ENCODE measurements around the gene QSOX2. TPM values are rescaled to one million over a fixed set of nuclear protein-coding genes. Genes with fewer than 3 reads are reported as not detected.

The QSOX2 gene
- total and polyA plus RNA-seq, 4 donors, result 4.9 to 12.2 (median 10.3) TPM

DNA sequence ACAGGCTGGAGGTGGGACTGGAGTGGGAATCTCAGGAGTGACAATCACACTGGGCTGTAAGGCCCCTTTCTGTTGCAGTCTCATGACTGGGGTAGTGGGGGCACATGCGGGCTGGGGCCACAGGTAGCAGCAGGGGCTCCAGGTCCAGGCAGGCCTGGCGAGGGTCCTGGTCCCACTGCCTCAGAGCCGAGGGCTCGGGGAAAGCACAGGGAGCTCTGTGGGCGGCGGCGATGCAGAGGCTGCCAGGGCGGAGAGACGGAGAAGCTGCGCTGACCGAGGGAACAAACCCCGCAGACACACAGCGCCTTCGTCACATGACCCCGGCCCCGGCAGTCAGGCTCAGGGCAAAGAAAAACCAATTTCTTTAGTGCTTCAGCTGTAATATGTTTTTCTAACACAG, 35.3 kb downstream of the QSOX2 start:
- peaks cover 9 to 35% (median 14%) of the 10 kb centered on the region in 4 donors for H3K36me3 ChIP-seq (ENCODE audit: control insufficient read depth in 4 of 4, insufficient read depth in 4 of 4, low read length in 4 of 4)
- no peak overlapping the region for H3K9ac ChIP-seq (ENCODE audit: insufficient read depth in 1 of 2, low read length in 2 of 2)
- WGBS, 2 donors, result 95 to 96% methylated on average over 16 of the region's 16 CpGs
- H3K27me3 ChIP-seq (ENCODE audit: control insufficient read depth in 3 of 3, insufficient read depth in 3 of 3, low read length in 2 of 3), result peaks cover 0 to 7% (median 0%) of the 10 kb centered on the region in 3 donors
- DNase-seq (no peak), ATAC-seq (ENCODE audit: insufficient read depth, low FRiP score) (no peak)
- H3K27ac ChIP-seq (ENCODE audit: low read depth in 1 of 2, low read length in 1 of 2), result no peak overlapping the region
- TF ChIP-seq CTCF (IDR thresholded peaks at IDR 0.05; ENCODE audit: control extremely low read depth, extremely low read depth), result no peak
- no peaks in the 10 kb centered on the region for H3K4me1 ChIP-seq (ENCODE audit: control insufficient read depth in 5 of 5, insufficient read depth in 5 of 5, low read length in 5 of 5)
- peaks cover 0 to 7% (median 0%) of the 10 kb centered on the region in 4 donors for H3K9me3 ChIP-seq (ENCODE audit: control insufficient read depth in 4 of 4, insufficient read depth in 3 of 4, low read length in 3 of 4)
- no peak overlapping the region for H3K4me3 ChIP-seq

GRCh38 chr9:136209786-136210185, 35.8 kb downstream of the QSOX2 start:
- 85 to 89% methylated on average over 17 of the region's 17 CpGs for WGBS, 2 donors
- H3K27ac ChIP-seq (ENCODE audit: low read depth in 1 of 2, low read length in 1 of 2), result no peak overlapping the region
- H3K9ac ChIP-seq (ENCODE audit: insufficient read depth in 1 of 2, low read length in 2 of 2), result no peak overlapping the region
- peaks cover 0 to 7% (median 1%) of the 10 kb centered on the region in 3 donors for H3K27me3 ChIP-seq (ENCODE audit: control insufficient read depth in 3 of 3, insufficient read depth in 3 of 3, low read length in 2 of 3)
- TF ChIP-seq CTCF (IDR thresholded peaks at IDR 0.05; ENCODE audit: control extremely low read depth, extremely low read depth), result no peak
- peaks cover 0 to 7% (median 0%) of the 10 kb centered on the region in 4 donors for H3K9me3 ChIP-seq (ENCODE audit: control insufficient read depth in 4 of 4, insufficient read depth in 3 of 4, low read length in 3 of 4)
- H3K36me3 ChIP-seq (ENCODE audit: control insufficient read depth in 4 of 4, insufficient read depth in 4 of 4, low read length in 4 of 4), result peaks cover 6 to 32% (median 13%) of the 10 kb centered on the region in 4 donors
- H3K4me1 ChIP-seq (ENCODE audit: control insufficient read depth in 5 of 5, insufficient read depth in 5 of 5, low read length in 5 of 5), result no peaks in the 10 kb centered on the region
- ATAC-seq (ENCODE audit: insufficient read depth, low FRiP score) (no peak), DNase-seq (no peak)
- no peak overlapping the region for H3K4me3 ChIP-seq

DNA sequence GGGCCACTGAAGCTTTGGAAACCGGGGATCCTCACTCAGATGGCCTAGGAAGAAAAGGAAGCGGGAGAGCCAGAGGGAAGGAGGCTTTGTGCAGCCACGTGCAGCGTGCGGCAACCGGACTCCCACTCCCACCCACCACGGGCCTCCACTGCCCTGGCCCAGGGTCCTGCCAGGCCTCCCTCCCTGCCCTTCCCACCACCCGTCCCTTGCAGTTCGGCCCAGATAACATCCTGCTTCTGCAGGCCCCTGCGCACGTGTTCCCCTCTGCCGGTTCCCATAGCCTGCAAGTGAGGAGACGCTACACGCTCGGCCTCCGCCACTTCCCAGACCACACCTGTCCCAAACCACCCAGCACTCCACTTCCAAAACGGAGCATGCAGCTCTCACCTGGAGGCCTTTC, 36.4 kb downstream of the QSOX2 start:
- ATAC-seq (ENCODE audit: insufficient read depth, low FRiP score) (no peak), DNase-seq (no peak)
- no peak for TF ChIP-seq CTCF (IDR thresholded peaks at IDR 0.05; ENCODE audit: control extremely low read depth, extremely low read depth)
- no peak overlapping the region for H3K27ac ChIP-seq (ENCODE audit: low read depth in 1 of 2, low read length in 1 of 2)
- peaks cover under 1 to 11% (median 7%) of the 10 kb centered on the region in 3 donors for H3K27me3 ChIP-seq (ENCODE audit: control insufficient read depth in 3 of 3, insufficient read depth in 3 of 3, low read length in 2 of 3)
- no peak overlapping the region for H3K4me3 ChIP-seq
- 96 to 97% methylated on average over 14 to 17 of the region's 17 CpGs for WGBS, 2 donors
- peaks cover 0 to 8% (median 0%) of the 10 kb centered on the region in 4 donors for H3K9me3 ChIP-seq (ENCODE audit: control insufficient read depth in 4 of 4, insufficient read depth in 3 of 4, low read length in 3 of 4)
- H3K36me3 ChIP-seq (ENCODE audit: control insufficient read depth in 4 of 4, insufficient read depth in 4 of 4, low read length in 4 of 4), result peaks cover 1 to 27% (median 9%) of the 10 kb centered on the region in 4 donors
- no peak overlapping the region for H3K9ac ChIP-seq (ENCODE audit: insufficient read depth in 1 of 2, low read length in 2 of 2)
- H3K4me1 ChIP-seq (ENCODE audit: control insufficient read depth in 5 of 5, insufficient read depth in 5 of 5, low read length in 5 of 5), result no peaks in the 10 kb centered on the region

- no peak for TF ChIP-seq CTCF (IDR thresholded peaks at IDR 0.05; ENCODE audit: control extremely low read depth, extremely low read depth)
- Histone ChIP-seq H3K4me3 (no peak overlapping the region), H3K27ac (ENCODE audit: low read depth in 1 of 2, low read length in 1 of 2) (no peak overlapping the region), H3K9ac (ENCODE audit: insufficient read depth in 1 of 2, low read length in 2 of 2) (no peak overlapping the region), H3K36me3 (ENCODE audit: control insufficient read depth in 4 of 4, insufficient read depth in 4 of 4, low read length in 4 of 4) (peaks cover 0 to 25% (median 3%) of the 10 kb centered on the region in 4 donors), H3K27me3 (ENCODE audit: control insufficient read depth in 3 of 3, insufficient read depth in 3 of 3, low read length in 2 of 3) (peaks cover 6 to 17% (median 12%) of the 10 kb centered on the region in 3 donors), H3K9me3 (ENCODE audit: control insufficient read depth in 4 of 4, insufficient read depth in 3 of 4, low read length in 3 of 4) (peaks cover 0 to 9% (median 0%) of the 10 kb centered on the region in 4 donors), H3K4me1 (ENCODE audit: control insufficient read depth in 5 of 5, insufficient read depth in 5 of 5, low read length in 5 of 5) (no peaks in the 10 kb centered on the region)
- ATAC-seq (ENCODE audit: insufficient read depth, low FRiP score), result no peak
- 82 to 87% methylated on average over 17 of the region's 17 CpGs for WGBS, 2 donors
- no peak for DNase-seq
These were observed 36.9 kb downstream of the QSOX2 start for GRCh38 chr9:136208675-136209074.
